Activated CD4-positive, alpha-beta memory T cell treated with anti-CD3 and anti-CD28 coated beads, Interleukin-2, amount 10 ng/mL, durations not matched to agents 7 days and 5 days (primary cell): ENCODE measurements around the gene CSMD2. TPM values are rescaled to one million over a fixed set of nuclear protein-coding genes. Genes with fewer than 3 reads are reported as not detected.
"Not testable (repeated sequence)": the region's sequence is repeated elsewhere in the genome, so short reads cannot be mapped to it uniquely, and the experiment has no call there.

Experiments
- CTCF ChIA-PET: fragments of 350-600 bp; sonication (Branson Sonifier 250); formaldehyde crosslinking; loops from one replicate; lab custom pipeline; 2021; ENCODE audit warnings: antibody characterized with exemption, inconsistent platforms; lab: Charles Lee
- POLR2A ChIA-PET: fragments of 350-600 bp; sonication (Branson Sonifier 250); formaldehyde crosslinking; loops from one replicate; lab custom pipeline; 2021; ENCODE audit warnings: antibody characterized with exemption; lab: Charles Lee
- DNase-seq: peaks from one replicate; pipeline ENCODE4 v3.0.0-alpha.2; 2020
- H3K27ac Mint-ChIP-seq: one replicate; pipeline ENCODE4 v1.8.0; 2021; ENCODE audit warnings: mild to moderate bottlenecking, mixed read lengths
- H3K27me3 Mint-ChIP-seq: one replicate; pipeline ENCODE4 v1.8.0; 2021; ENCODE audit warnings: mixed read lengths
- H3K36me3 Mint-ChIP-seq: one replicate; pipeline ENCODE4 v1.8.0; 2021; ENCODE audit warnings: low read depth, mixed read lengths
- H3K4me1 Mint-ChIP-seq: one replicate; pipeline ENCODE4 v1.8.0; 2021; ENCODE audit warnings: mixed read lengths
- H3K4me3 Mint-ChIP-seq: one replicate; pipeline ENCODE4 v1.8.0; 2021; ENCODE audit warnings: mild to moderate bottlenecking, mixed read lengths
- H3K9me3 Mint-ChIP-seq: one replicate; pipeline ENCODE4 v1.8.0; 2021; ENCODE audit warnings: mixed read lengths
- total RNA-seq, 2 experiments: library from RNA; stranded (reverse); gene quantifications; one replicate each; pipeline ENCODE4 v1.2.3, GENCODE V29; 2021

CSMD2 gene
- total RNA-seq, 2 experiments from 2014 or later = not detected

DNA sequence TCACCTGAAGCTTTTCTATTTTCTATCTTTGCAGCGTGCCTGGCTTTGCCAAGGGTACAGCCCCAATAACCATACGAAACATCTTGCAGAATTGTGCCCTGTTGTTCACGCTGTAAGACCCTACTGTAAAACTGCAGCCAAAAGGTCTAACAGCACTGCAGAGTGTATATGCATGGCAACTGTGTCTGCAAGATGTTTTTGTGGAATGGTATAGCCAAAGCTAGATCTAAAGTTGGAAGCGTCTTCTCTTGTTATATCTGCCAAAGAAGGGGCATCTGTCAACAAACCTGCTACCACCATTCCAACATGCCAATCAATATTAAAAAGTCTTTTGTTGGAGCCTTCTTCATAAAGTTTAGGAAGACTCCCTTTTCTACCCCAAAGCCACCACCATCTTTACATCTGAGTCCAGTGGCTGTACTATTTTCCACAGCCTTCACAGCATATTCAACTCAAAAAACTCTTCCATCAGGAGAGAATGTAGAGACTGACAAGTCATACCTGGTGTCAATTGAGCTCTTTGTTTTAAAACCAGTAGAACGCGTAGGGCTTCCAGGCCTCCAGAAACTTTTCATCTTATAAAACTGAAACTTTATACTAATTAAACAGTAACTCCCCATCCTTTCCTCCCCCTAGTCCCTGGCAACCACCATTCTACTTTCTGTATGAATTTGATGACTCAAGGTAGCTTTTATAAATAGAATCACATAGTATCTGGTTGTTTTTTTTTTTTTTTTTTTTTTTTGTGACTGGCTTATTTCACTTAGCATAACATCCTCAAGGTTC is 652.6 kb downstream of the CSMD2 start:
- ChIA-PET CTCF (no interaction called here), POLR2A (no interaction called here)
- H3K36me3 Mint-ChIP-seq = no peaks in the 10 kb centered on the region
- H3K27ac Mint-ChIP-seq = no peak overlapping the region
- no peak for DNase-seq
- no peaks in the 10 kb centered on the region for H3K9me3 Mint-ChIP-seq
- H3K4me1 Mint-ChIP-seq = no peaks in the 10 kb centered on the region
- H3K27me3 Mint-ChIP-seq = peaks cover 6% of the 10 kb centered on the region
- H3K4me3 Mint-ChIP-seq = no peak overlapping the region

DNA sequence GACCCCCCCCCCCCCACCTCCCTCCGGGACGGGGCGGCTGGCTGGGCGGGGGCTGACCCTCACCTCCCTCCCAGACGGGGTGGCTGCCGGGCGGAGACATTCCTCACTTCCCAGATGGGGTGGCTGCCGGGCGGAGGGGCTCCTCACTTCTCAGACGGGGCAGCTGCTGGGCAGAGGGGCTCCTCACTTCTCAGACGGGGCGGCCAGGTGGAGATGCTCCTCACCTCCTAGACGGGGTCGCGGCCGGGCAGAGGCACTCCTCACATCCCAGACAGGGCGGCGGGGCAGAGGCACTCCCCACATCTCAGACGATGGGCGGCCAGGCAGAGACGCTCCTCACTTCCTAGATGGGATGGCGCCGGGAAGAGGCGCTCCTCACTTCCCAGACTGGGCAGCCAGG is 655.8 kb downstream of the CSMD2 start:
- H3K27ac Mint-ChIP-seq, POLR2A ChIA-PET, H3K27me3 Mint-ChIP-seq, H3K4me3 Mint-ChIP-seq, CTCF ChIA-PET, H3K36me3 Mint-ChIP-seq, DNase-seq, H3K9me3 Mint-ChIP-seq, H3K4me1 Mint-ChIP-seq: not testable (repeated sequence)

- no peak for DNase-seq
- no peak overlapping the region for H3K27ac Mint-ChIP-seq
- peaks cover 3% of the 10 kb centered on the region for H3K27me3 Mint-ChIP-seq
- no peak overlapping the region for H3K4me3 Mint-ChIP-seq
- no peaks in the 10 kb centered on the region for H3K36me3 Mint-ChIP-seq
- H3K9me3 Mint-ChIP-seq = no peaks in the 10 kb centered on the region
- ChIA-PET CTCF (no interaction called here), POLR2A (no interaction called here)
- no peaks in the 10 kb centered on the region for H3K4me1 Mint-ChIP-seq
Observed at GRCh38 chr1:33508151-33508550, 656.9 kb downstream of the CSMD2 start.

DNA sequence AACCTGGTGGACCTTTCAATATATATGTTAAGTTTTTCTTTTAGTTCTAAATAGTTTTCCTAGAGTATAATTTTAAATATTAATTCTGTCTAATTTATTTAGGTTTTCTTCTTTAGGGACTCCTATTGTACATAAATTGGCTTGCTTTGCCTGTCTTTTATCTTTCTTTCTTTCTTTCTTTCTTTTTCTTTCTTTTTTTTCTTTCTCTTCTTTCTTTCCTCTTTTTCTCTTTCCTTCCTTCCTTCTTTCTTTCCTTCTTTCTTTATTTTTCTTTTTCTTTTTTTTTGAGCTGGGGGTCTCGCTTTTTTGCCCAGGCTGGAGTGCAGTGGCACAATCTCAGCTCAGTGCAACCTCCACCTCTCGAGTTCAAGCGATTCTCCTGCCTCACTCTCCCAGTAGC is 657.4 kb downstream of the CSMD2 start:
- Mint-ChIP-seq H3K4me1 (no peaks in the 10 kb centered on the region), H3K36me3 (no peaks in the 10 kb centered on the region), H3K27ac (no peak overlapping the region), H3K4me3 (no peak overlapping the region), H3K27me3 (peaks cover 3% of the 10 kb centered on the region), H3K9me3 (peaks cover under 1% of the 10 kb centered on the region)
- POLR2A ChIA-PET = no interaction called here
- no peak for DNase-seq
- CTCF ChIA-PET = no interaction called here

GRCh38 chr1:33503506-33503905 is 661.5 kb downstream of the CSMD2 start:
- H3K4me1 Mint-ChIP-seq = no peaks in the 10 kb centered on the region
- H3K4me3 Mint-ChIP-seq = no peak overlapping the region
- CTCF ChIA-PET = interaction anchor here (1.2 kb wide), 1 partner anchor 22 kb away, joined by 3 read pairs; no protein-coding TSS in a partner anchor
- H3K27me3 Mint-ChIP-seq = peaks cover 3% of the 10 kb centered on the region
- POLR2A ChIA-PET = no interaction called here
- H3K9me3 Mint-ChIP-seq = peaks cover 12% of the 10 kb centered on the region
- no peak overlapping the region for H3K27ac Mint-ChIP-seq
- H3K36me3 Mint-ChIP-seq = no peaks in the 10 kb centered on the region
- no peak for DNase-seq

GRCh38 chr1:33502726-33503125 is 662.3 kb downstream of the CSMD2 start:
- H3K4me1 Mint-ChIP-seq = no peaks in the 10 kb centered on the region
- H3K27ac Mint-ChIP-seq = no peak overlapping the region
- H3K36me3 Mint-ChIP-seq = no peaks in the 10 kb centered on the region
- H3K4me3 Mint-ChIP-seq = no peak overlapping the region
- peaks cover 17% of the 10 kb centered on the region for H3K9me3 Mint-ChIP-seq
- H3K27me3 Mint-ChIP-seq = no peaks in the 10 kb centered on the region
- no peak for DNase-seq
- ChIA-PET CTCF (no interaction called here), POLR2A (no interaction called here)

DNA sequence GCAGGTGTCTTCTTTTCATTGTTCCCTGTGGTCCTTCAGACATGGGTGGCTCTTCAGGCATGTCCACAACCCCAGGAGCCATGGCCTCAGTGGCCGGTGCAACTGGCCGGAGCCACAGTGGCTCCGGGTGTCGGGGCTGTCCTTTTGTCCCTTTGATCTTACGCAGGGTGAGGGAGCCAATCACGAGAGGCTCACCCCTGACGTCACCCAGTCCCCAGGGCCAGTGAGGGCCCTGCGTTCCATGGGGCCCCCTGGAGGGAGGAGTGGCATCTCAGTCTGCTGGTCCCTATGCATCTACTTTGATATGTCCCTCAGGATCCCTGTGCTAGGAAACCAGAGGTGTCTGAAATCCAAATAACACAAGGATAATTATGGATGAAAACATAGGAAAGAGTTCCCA is 663.3 kb downstream of the CSMD2 start:
- no peaks in the 10 kb centered on the region for H3K27me3 Mint-ChIP-seq
- H3K4me3 Mint-ChIP-seq = no peak overlapping the region
- no peak for DNase-seq
- CTCF ChIA-PET = no interaction called here
- POLR2A ChIA-PET = no interaction called here
- no peak overlapping the region for H3K27ac Mint-ChIP-seq
- peaks cover 23% of the 10 kb centered on the region for H3K9me3 Mint-ChIP-seq
- peaks cover 2% of the 10 kb centered on the region for H3K36me3 Mint-ChIP-seq
- H3K4me1 Mint-ChIP-seq = no peaks in the 10 kb centered on the region

DNA sequence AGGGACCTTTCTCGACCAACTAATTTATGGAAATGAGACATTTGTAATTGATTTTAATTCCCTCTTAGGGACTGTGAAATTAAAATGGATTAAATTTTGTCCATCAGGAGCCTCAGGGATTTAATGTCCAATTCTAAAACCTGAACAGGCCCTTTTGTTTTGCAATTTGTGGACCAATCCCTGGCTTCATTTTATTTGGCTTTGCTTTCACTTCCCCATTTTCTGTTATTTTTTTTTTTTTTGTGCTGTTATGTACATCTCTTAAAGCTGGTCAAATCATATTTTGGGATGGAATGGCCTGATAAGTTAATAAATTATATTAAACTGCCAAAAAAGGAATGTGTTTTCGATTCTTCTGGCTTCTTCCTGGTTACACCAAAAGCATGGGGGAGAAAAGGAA is 663.7 kb downstream of the CSMD2 start:
- Mint-ChIP-seq H3K36me3 (peaks cover 5% of the 10 kb centered on the region), H3K4me3 (no peak overlapping the region), H3K9me3 (peaks cover 26% of the 10 kb centered on the region), H3K4me1 (no peaks in the 10 kb centered on the region), H3K27ac (no peak overlapping the region), H3K27me3 (no peaks in the 10 kb centered on the region)
- ChIA-PET CTCF (no interaction called here), POLR2A (no interaction called here)
- no peak for DNase-seq

DNA sequence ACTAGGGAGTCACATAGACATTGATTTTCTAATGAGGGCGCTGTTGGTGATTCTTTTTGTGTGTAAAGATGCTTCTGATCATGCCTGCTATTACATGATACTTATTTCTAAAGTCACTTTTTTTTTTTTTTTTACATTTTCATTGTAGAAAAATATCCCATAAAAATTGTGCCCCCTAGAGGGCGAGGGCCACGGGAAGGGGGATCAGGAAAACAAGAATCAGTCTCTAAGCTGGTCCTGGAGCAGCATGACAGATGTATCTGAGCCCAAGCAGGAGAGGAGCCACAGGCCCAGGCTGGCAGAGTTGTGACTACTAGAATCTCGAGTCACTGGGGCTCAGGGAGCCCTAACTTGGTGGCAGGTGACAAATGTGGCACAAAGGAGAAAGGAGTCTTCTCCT is 664.5 kb downstream of the CSMD2 start:
- Mint-ChIP-seq H3K4me1 (no peaks in the 10 kb centered on the region), H3K9me3 (peaks cover 33% of the 10 kb centered on the region), H3K27me3 (no peaks in the 10 kb centered on the region), H3K27ac (no peak overlapping the region), H3K36me3 (peaks cover 12% of the 10 kb centered on the region), H3K4me3 (no peak overlapping the region)
- DNase-seq = no peak
- ChIA-PET POLR2A (no interaction called here), CTCF (no interaction called here)

DNA sequence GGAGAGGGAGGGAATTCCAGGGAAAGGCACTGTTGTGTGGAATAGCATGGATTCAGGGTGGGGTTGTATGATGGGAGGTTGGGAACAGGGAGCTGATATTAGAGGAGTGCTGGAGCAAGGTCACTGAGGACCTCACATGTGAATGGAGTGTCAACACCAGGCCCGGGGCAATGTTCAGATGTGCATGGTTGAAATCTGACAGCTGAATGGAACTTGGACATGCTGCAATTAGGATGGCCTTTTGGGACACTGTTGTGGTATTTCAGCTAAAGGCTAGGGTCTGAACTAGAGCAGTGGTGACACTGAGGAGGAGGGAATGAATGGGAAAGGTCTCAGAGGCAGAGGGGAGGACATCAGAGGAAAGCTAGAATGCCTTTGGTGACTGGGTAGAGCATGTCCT is 667.6 kb downstream of the CSMD2 start:
- H3K36me3 Mint-ChIP-seq = peaks cover 37% of the 10 kb centered on the region
- no peak overlapping the region for H3K4me3 Mint-ChIP-seq
- POLR2A ChIA-PET = no interaction called here
- DNase-seq = no peak
- H3K27me3 Mint-ChIP-seq = no peaks in the 10 kb centered on the region
- CTCF ChIA-PET = no interaction called here
- no peak overlapping the region for H3K27ac Mint-ChIP-seq
- H3K9me3 Mint-ChIP-seq = peaks cover 53% of the 10 kb centered on the region
- H3K4me1 Mint-ChIP-seq = no peaks in the 10 kb centered on the region

GRCh38 chr1:33494929-33495328 is 670.1 kb downstream of the CSMD2 start:
- Mint-ChIP-seq H3K9me3 (peaks cover 57% of the 10 kb centered on the region), H3K27me3 (no peaks in the 10 kb centered on the region), H3K27ac (no peak overlapping the region), H3K4me3 (no peak overlapping the region), H3K4me1 (no peaks in the 10 kb centered on the region), H3K36me3 (peaks cover 58% of the 10 kb centered on the region)
- DNase-seq = no peak
- ChIA-PET POLR2A (no interaction called here), CTCF (no interaction called here)

DNA sequence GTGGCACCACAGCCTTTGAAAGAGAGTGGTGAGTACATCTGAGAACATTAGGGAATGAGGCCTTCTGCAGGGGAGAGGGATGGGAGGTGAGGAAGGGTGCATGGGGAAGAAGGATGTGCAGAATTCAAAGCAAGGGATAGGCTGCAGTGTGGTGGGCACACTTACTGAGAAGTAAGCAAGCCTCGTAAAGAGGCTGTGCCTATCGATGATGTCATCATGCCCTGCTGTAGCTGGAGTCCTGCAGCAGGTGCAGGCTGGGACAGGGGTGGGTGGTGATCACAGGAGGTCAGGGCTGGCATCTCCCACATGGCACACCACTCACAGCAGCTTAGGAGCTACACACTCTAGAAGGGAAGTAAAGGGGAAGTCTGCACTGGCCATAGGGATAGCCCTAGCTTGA is 676.4 kb downstream of the CSMD2 start:
- no peak overlapping the region for H3K27ac Mint-ChIP-seq
- DNase-seq = no peak
- H3K4me1 Mint-ChIP-seq = no peaks in the 10 kb centered on the region
- POLR2A ChIA-PET = no interaction called here
- CTCF ChIA-PET = no interaction called here
- H3K9me3 Mint-ChIP-seq = peaks cover 20% of the 10 kb centered on the region
- no peaks in the 10 kb centered on the region for H3K27me3 Mint-ChIP-seq
- H3K4me3 Mint-ChIP-seq = no peak overlapping the region
- peaks cover 77% of the 10 kb centered on the region for H3K36me3 Mint-ChIP-seq

DNA sequence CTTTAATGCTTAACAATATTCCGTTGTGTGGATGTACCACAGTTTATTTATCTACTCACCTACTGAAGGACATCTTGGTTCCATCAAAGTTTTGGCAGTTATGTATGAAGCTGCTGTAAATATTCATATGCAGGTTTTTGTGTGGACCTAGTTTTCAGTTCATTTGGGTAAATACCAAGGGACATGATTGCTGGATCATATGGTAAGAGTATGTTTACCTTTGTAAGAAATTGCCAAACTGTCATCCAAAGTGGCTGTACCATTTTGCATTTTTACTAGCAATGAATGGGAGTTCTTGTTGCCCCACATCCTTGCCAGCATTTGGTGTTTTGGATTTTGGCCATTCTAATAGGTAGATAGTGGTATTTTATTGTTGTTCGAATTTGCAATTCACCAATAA is 682.6 kb downstream of the CSMD2 start:
- ChIA-PET CTCF (interaction anchor here (1.5 kb wide), 1 partner anchor 21 kb away, joined by 3 read pairs; no protein-coding TSS in a partner anchor), POLR2A (no interaction called here)
- Mint-ChIP-seq H3K4me3 (no peak overlapping the region), H3K4me1 (no peaks in the 10 kb centered on the region), H3K27ac (no peak overlapping the region), H3K9me3 (peaks cover 8% of the 10 kb centered on the region), H3K36me3 (peaks cover 38% of the 10 kb centered on the region), H3K27me3 (no peaks in the 10 kb centered on the region)
- DNase-seq = no peak

DNA sequence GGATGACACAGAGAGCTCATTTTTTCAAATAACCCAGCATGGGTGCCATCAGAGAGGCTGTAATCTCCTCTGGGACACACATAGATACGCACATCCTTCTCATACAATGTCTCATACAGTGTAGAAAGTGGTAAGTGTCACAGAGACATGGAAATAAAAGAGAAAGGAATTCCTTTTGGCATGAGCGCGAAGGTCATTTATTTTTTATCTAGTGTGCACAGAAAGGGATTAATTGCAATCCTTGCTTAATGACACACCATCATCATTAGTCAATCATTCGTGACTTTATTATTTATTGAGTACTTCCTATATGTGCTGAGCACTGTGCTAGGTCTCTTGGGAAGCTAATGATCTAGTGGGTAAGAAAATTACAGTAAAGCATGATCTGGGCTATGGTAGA is 687.6 kb downstream of the CSMD2 start:
- H3K9me3 Mint-ChIP-seq = no peaks in the 10 kb centered on the region
- H3K4me3 Mint-ChIP-seq = no peak overlapping the region
- H3K27me3 Mint-ChIP-seq = no peaks in the 10 kb centered on the region
- ChIA-PET POLR2A (no interaction called here), CTCF (interaction anchor here (1.2 kb wide), 1 partner anchor 182 kb away, joined by 3 read pairs; no protein-coding TSS in a partner anchor)
- no peak for DNase-seq
- no peak overlapping the region for H3K27ac Mint-ChIP-seq
- peaks cover 5% of the 10 kb centered on the region for H3K4me1 Mint-ChIP-seq
- H3K36me3 Mint-ChIP-seq = peaks cover 2% of the 10 kb centered on the region
